Measurements from ENCODE around the gene EIF5AL1. TPM values are rescaled to one million over a fixed set of nuclear protein-coding genes. Genes with fewer than 3 reads are reported as not detected.
"Not testable (repeated sequence)": the region's sequence is repeated elsewhere in the genome, so short reads cannot be mapped to it uniquely, and the experiment has no call there.

EIF5AL1 gene
- total RNA-seq, 1 experiment from 2014 or later = 0.39 TPM

GRCh38 chr10:79521751-79522150 is 9.4 kb downstream of the EIF5AL1 start:
- not testable (repeated sequence) for DNase-seq; H4K20me1 ChIP-seq (ENCODE audit: control insufficient read depth, insufficient read depth, insufficient read length); H4K91ac ChIP-seq (ENCODE audit: insufficient read length, low read depth, low read length); H3K4me2 ChIP-seq (ENCODE audit: insufficient read depth, insufficient read length, low read length); H4K5ac ChIP-seq (ENCODE audit: insufficient read length, low read depth, low read length); H3K4ac ChIP-seq (ENCODE audit: low read depth, low read length); H3K27me3 Mint-ChIP-seq (ENCODE audit: low read depth); H2AFZ ChIP-seq (ENCODE audit: low read length); H3K27ac ChIP-seq (ENCODE audit: insufficient read length, low read depth, low read length); H3K27ac Mint-ChIP-seq; H3K23ac ChIP-seq (ENCODE audit: insufficient read length, low read depth, low read length); H3K9me3 ChIP-seq (ENCODE audit: control insufficient read depth, low read depth, low read length); H2BK20ac ChIP-seq (ENCODE audit: low read depth, low read length, poor library complexity, severe bottlenecking); H3K4me3 Mint-ChIP-seq; H3K4me1 ChIP-seq (ENCODE audit: insufficient read depth, low read length); H3K18ac ChIP-seq (ENCODE audit: insufficient read length, low read depth, low read length); H2BK15ac ChIP-seq (ENCODE audit: low read depth, low read length); H3T11ph ChIP-seq (ENCODE audit: low read length); H3K9me3 Mint-ChIP-seq; H3K27me3 ChIP-seq (ENCODE audit: insufficient read depth, low read length); H3K23me2 ChIP-seq (ENCODE audit: insufficient read length, low read depth, low read length, poor library complexity, severe bottlenecking); H3K56ac ChIP-seq (ENCODE audit: insufficient read length, low read depth, low read length); H2BK120ac ChIP-seq (ENCODE audit: low read depth, low read length, poor library complexity, severe bottlenecking); H3K79me1 ChIP-seq (ENCODE audit: insufficient read depth, low read depth, low read length, poor library complexity, severe bottlenecking); H2BK12ac ChIP-seq (ENCODE audit: insufficient read length, low read depth, low read length); H4K8ac ChIP-seq (replicated peaks; ENCODE audit: insufficient read length, low read depth, low read length); H2BK5ac ChIP-seq (ENCODE audit: insufficient read length, low read length); H3K9ac ChIP-seq (ENCODE audit: extremely low read depth, insufficient read length, low read length); H3K4me1 Mint-ChIP-seq; H3K14ac ChIP-seq (ENCODE audit: insufficient read depth, low read length); H2AK5ac ChIP-seq (ENCODE audit: insufficient read length, low read length); H3K36me3 Mint-ChIP-seq (ENCODE audit: insufficient read depth in 1 of 3, low read depth in 3 of 3); H3K79me2 ChIP-seq (ENCODE audit: insufficient read depth, low read length)
- no CpG with 5 or more reads among the region's 6 CpGs for WGBS (ENCODE audit: extremely low coverage, insufficient read length, low lambda C conversion rate)

- not testable (repeated sequence) for H3K4ac ChIP-seq (ENCODE audit: low read depth, low read length); DNase-seq; H3K4me1 ChIP-seq (ENCODE audit: insufficient read depth, low read length); H2BK120ac ChIP-seq (ENCODE audit: low read depth, low read length, poor library complexity, severe bottlenecking); H3K27ac ChIP-seq (ENCODE audit: insufficient read length, low read depth, low read length); H2BK20ac ChIP-seq (ENCODE audit: low read depth, low read length, poor library complexity, severe bottlenecking); H2BK5ac ChIP-seq (ENCODE audit: insufficient read length, low read length); H4K8ac ChIP-seq (replicated peaks; ENCODE audit: insufficient read length, low read depth, low read length); H3K18ac ChIP-seq (ENCODE audit: insufficient read length, low read depth, low read length); H3K4me2 ChIP-seq (ENCODE audit: insufficient read depth, insufficient read length, low read length); H3K56ac ChIP-seq (ENCODE audit: insufficient read length, low read depth, low read length); H3K79me1 ChIP-seq (ENCODE audit: insufficient read depth, low read depth, low read length, poor library complexity, severe bottlenecking); H3K23ac ChIP-seq (ENCODE audit: insufficient read length, low read depth, low read length); H2BK15ac ChIP-seq (ENCODE audit: low read depth, low read length); H3T11ph ChIP-seq (ENCODE audit: low read length); H3K79me2 ChIP-seq (ENCODE audit: insufficient read depth, low read length); H2BK12ac ChIP-seq (ENCODE audit: insufficient read length, low read depth, low read length); H4K5ac ChIP-seq (ENCODE audit: insufficient read length, low read depth, low read length); H3K9me3 Mint-ChIP-seq; H3K4me3 Mint-ChIP-seq; H3K23me2 ChIP-seq (ENCODE audit: insufficient read length, low read depth, low read length, poor library complexity, severe bottlenecking); H3K9me3 ChIP-seq (ENCODE audit: control insufficient read depth, low read depth, low read length); H2AK5ac ChIP-seq (ENCODE audit: insufficient read length, low read length); H3K36me3 Mint-ChIP-seq (ENCODE audit: insufficient read depth in 1 of 3, low read depth in 3 of 3); H3K9ac ChIP-seq (ENCODE audit: extremely low read depth, insufficient read length, low read length); H2AFZ ChIP-seq (ENCODE audit: low read length); H3K27me3 Mint-ChIP-seq (ENCODE audit: low read depth); H4K91ac ChIP-seq (ENCODE audit: insufficient read length, low read depth, low read length); H3K4me1 Mint-ChIP-seq; H3K27ac Mint-ChIP-seq; H4K20me1 ChIP-seq (ENCODE audit: control insufficient read depth, insufficient read depth, insufficient read length); H3K27me3 ChIP-seq (ENCODE audit: insufficient read depth, low read length); H3K14ac ChIP-seq (ENCODE audit: insufficient read depth, low read length)
- no CpG with 5 or more reads among the region's 4 CpGs for WGBS (ENCODE audit: extremely low coverage, insufficient read length, low lambda C conversion rate)
These were observed 10.1 kb downstream of the EIF5AL1 start for GRCh38 chr10:79522464-79522863.
